PC-3 (cell line): Measurements from ENCODE around the gene ARHGAP12. TPM values are rescaled to one million over a fixed set of nuclear protein-coding genes. Genes with fewer than 3 reads are reported as not detected.

Experiments used
- ATAC-seq: fragments of 200-7000 bp; cut with Tn5 transposase; 2 replicates; pipeline ENCODE4 v1.9.1; 2020; ENCODE audit warnings: mild to moderate bottlenecking, moderate library complexity
- BruUV-seq: library from RNA; stranded (reverse); fragments of 400-500 nt; replicated peaks from 2 replicates; lab custom pipeline; 2021; lab: Mats Ljungman, UMichigan
- CTCF ChIA-PET: fragments of 300-600 bp; sonication (Branson Sonifier 250); formaldehyde crosslinking; loops from one replicate; lab custom pipeline; 2022; ENCODE audit warnings: antibody characterized with exemption; lab: Charles Lee
- POLR2A ChIA-PET: fragments of 300-600 bp; sonication (Branson Sonifier 250); formaldehyde crosslinking; loops from one replicate; lab custom pipeline; 2022; ENCODE audit warnings: antibody characterized with exemption; ENCODE audit not compliant: unreplicated experiment; lab: Charles Lee
- DNase-seq: peaks from one replicate; pipeline ENCODE4 v3.0.0-alpha.2; 2015
- H2AFZ ChIP-seq: fragments of 300-600 bp; sonication (generic); 2 replicates; pipeline ENCODE4 v1.6.0; 2016; ENCODE audit warnings: antibody characterized with exemption, low read length
- H3F3A ChIP-seq: fragments of 300-600 bp; sonication (generic); one replicate; pipeline ENCODE4 v1.6.0; 2017; ENCODE audit warnings: antibody characterized with exemption, low read length, control low read depth, mild to moderate bottlenecking; ENCODE audit not compliant: unreplicated experiment
- H3K27ac ChIP-seq: fragments of 300-600 bp; sonication (generic); 2 replicates; pipeline ENCODE4 v1.5.1; 2016; ENCODE audit warnings: mild to moderate bottlenecking, low read length
- H3K27me3 ChIP-seq: fragments of 300-600 bp; sonication (generic); 2 replicates; pipeline ENCODE4 v1.6.1; 2016; ENCODE audit warnings: low read length, mixed read lengths
- H3K36me3 ChIP-seq: fragments of 300-600 bp; sonication (generic); 2 replicates; pipeline ENCODE4 v1.6.1; 2016; ENCODE audit warnings: low read depth, mixed run types, low read length, mixed read lengths
- H3K4me1 ChIP-seq: fragments of 300-600 bp; sonication (generic); 2 replicates; pipeline ENCODE4 v1.5.1; 2016; ENCODE audit warnings: low read length; ENCODE audit not compliant: insufficient read depth
- H3K4me2 ChIP-seq: fragments of 300-600 bp; sonication (generic); 2 replicates; pipeline ENCODE4 v1.6.0; 2016; ENCODE audit warnings: low read length
- H3K4me3 ChIP-seq: fragments of 300-600 bp; sonication (generic); 2 replicates; pipeline ENCODE4 v1.5.1; 2016; ENCODE audit warnings: mild to moderate bottlenecking, low read length, mixed read lengths
- H3K79me2 ChIP-seq: fragments of 300-600 bp; sonication (generic); 2 replicates; pipeline ENCODE4 v1.6.1; 2017; ENCODE audit warnings: low read length, mixed read lengths
- H3K9ac ChIP-seq: fragments of 300-600 bp; sonication (generic); 2 replicates; pipeline ENCODE4 v1.6.0; 2016; ENCODE audit warnings: mild to moderate bottlenecking, low read length
- H3K9me2 ChIP-seq: fragments of 300-600 bp; sonication (generic); replicated peaks from 2 replicates; pipeline ENCODE4 v1.6.1; 2016; ENCODE audit warnings: mixed run types, low read length, mixed read lengths
- H3K9me3 ChIP-seq: fragments of 300-600 bp; sonication (generic); 2 replicates; pipeline ENCODE4 v1.6.1; 2016; ENCODE audit warnings: low read length, mixed read lengths
- H4K20me1 ChIP-seq: fragments of 300-600 bp; sonication (generic); 2 replicates; pipeline ENCODE4 v1.6.1; 2016; ENCODE audit warnings: low read length, mixed read lengths
- EZH2 ChIP-seq: fragments of 300-600 bp; sonication (generic); IDR thresholded peaks from one replicate; pipeline ENCODE4 v1.6.1; 2017; ENCODE audit warnings: antibody characterized with exemption, mild to moderate bottlenecking, low read length; ENCODE audit not compliant: unreplicated experiment
- EZH2phosphoT487 ChIP-seq: fragments of 300-600 bp; sonication (generic); IDR thresholded peaks from 2 replicates; pipeline ENCODE4 v1.6.1; 2018; ENCODE audit warnings: mild to moderate bottlenecking, antibody characterized with exemption, low read length, borderline replicate concordance
- intact Hi-C: fragments of 100-400 bp; cut with micrococcal nuclease; formaldehyde crosslinking; loops from 2 replicates; pipeline ENCODE4 v1.9.0; 2023
- total RNA-seq: library from RNA; depleted of rRNA; stranded (reverse); fragments of >200 nt; gene quantifications from 2 replicates; pipeline ENCODE4 v1.2.3, GENCODE V29; 2014
- TF ChIP-seq, protein P1 (sequence below): fragments of 300-600 bp; sonication (generic); conservative IDR thresholded peaks from 2 replicates; pipeline ENCODE4 v1.5.1; 2017; ENCODE audit warnings: antibody characterized with exemption, low read depth, mild to moderate bottlenecking, low read length

The ARHGAP12 gene
- total RNA-seq, 1 experiment from 2014 or later: 16.6 TPM

DNA sequence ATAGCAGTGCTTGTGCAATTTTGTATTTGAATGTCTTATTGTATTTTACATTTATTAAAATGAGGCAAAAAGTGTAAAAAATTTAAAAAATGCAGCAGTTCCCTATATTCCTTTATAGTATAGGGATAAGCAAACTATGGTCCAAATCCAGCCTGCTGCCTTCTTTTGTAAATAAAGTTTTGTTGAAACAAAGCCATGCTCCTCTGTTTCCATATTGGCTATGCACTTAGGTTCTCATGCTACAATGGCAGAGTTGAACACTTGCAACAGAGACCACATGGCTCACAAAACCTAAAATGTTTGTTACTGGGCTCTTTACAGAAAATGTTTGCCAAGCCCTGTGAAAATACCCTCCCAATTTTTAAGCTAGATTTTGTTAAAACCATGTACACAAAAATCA, 50.1 kb downstream of the ARHGAP12 start:
- Histone ChIP-seq H3K9me3 (no peaks in the 10 kb centered on the region), H3K4me2 (no peak overlapping the region), H2AFZ (no peak overlapping the region), H3K4me3 (no peak overlapping the region), H3K9ac (no peak overlapping the region), H3K27ac (no peak overlapping the region), H3K36me3 (no peaks in the 10 kb centered on the region), H3K9me2 (no peaks in the 10 kb centered on the region), H3K4me1 (peaks cover 12% of the 10 kb centered on the region), H3K79me2 (no peaks in the 10 kb centered on the region), H4K20me1 (no peaks in the 10 kb centered on the region), H3F3A (no peaks in the 10 kb centered on the region), H3K27me3 (no peaks in the 10 kb centered on the region)
- intact Hi-C loops: no loop called here
- no TSS peak for BruUV-seq
- ChIA-PET CTCF (no interaction called here), POLR2A (no interaction called here)
- ATAC-seq (no peak), DNase-seq (no peak)
- no peak for TF ChIP-seq EZH2phosphoT487
- no peak for TF ChIP-seq EZH2
- TF ChIP-seq, protein P1, sequence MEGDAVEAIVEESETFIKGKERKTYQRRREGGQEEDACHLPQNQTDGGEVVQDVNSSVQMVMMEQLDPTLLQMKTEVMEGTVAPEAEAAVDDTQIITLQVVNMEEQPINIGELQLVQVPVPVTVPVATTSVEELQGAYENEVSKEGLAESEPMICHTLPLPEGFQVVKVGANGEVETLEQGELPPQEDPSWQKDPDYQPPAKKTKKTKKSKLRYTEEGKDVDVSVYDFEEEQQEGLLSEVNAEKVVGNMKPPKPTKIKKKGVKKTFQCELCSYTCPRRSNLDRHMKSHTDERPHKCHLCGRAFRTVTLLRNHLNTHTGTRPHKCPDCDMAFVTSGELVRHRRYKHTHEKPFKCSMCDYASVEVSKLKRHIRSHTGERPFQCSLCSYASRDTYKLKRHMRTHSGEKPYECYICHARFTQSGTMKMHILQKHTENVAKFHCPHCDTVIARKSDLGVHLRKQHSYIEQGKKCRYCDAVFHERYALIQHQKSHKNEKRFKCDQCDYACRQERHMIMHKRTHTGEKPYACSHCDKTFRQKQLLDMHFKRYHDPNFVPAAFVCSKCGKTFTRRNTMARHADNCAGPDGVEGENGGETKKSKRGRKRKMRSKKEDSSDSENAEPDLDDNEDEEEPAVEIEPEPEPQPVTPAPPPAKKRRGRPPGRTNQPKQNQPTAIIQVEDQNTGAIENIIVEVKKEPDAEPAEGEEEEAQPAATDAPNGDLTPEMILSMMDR: no peak

- TF ChIP-seq EZH2 (no peak), EZH2phosphoT487 (no peak)
- TF ChIP-seq, protein P1: no peak
- ATAC-seq: no peak
- H3K27me3 ChIP-seq: no peaks in the 10 kb centered on the region
- no peak overlapping the region for H3K4me2 ChIP-seq
- H3K36me3 ChIP-seq: no peaks in the 10 kb centered on the region
- H3K9me2 ChIP-seq: no peaks in the 10 kb centered on the region
- 0 out of 2 replicates have a peak, but pooled peaks cover 4% of the 10 kb centered on the region for H3K79me2 ChIP-seq
- intact Hi-C loops: no loop called here
- no peak for DNase-seq
- CTCF ChIA-PET: no interaction called here
- H4K20me1 ChIP-seq: no peaks in the 10 kb centered on the region
- H3K9ac ChIP-seq: no peak overlapping the region
- H3K4me1 ChIP-seq: peaks cover 11% of the 10 kb centered on the region
- no peak overlapping the region for H3K27ac ChIP-seq
- no peak overlapping the region for H3K4me3 ChIP-seq
- no TSS peak for BruUV-seq
- POLR2A ChIA-PET: no interaction called here
- H3F3A ChIP-seq: no peaks in the 10 kb centered on the region
- no peaks in the 10 kb centered on the region for H3K9me3 ChIP-seq
- no peak overlapping the region for H2AFZ ChIP-seq
Measured at GRCh38 chr10:31876652-31877352, 51.8 kb downstream of the ARHGAP12 start.

GRCh38 chr10:31875608-31876007, 53.0 kb downstream of the ARHGAP12 start:
- Histone ChIP-seq H3K36me3 (no peaks in the 10 kb centered on the region), H3K27ac (no peak overlapping the region), H3K9ac (no peak overlapping the region), H2AFZ (no peak overlapping the region), H3K4me2 (no peak overlapping the region), H4K20me1 (no peaks in the 10 kb centered on the region), H3F3A (no peaks in the 10 kb centered on the region), H3K9me3 (no peaks in the 10 kb centered on the region), H3K4me1 (peaks cover 3% of the 10 kb centered on the region; the same call in 1 of the 2 replicates), H3K9me2 (no peaks in the 10 kb centered on the region), H3K27me3 (no peaks in the 10 kb centered on the region), H3K79me2 (0 out of 2 replicates have a peak, but pooled peaks cover 4% of the 10 kb centered on the region), H3K4me3 (no peak overlapping the region)
- ChIA-PET POLR2A (no interaction called here), CTCF (no interaction called here)
- BruUV-seq: no TSS peak
- TF ChIP-seq, protein P1: no peak
- TF ChIP-seq EZH2: no peak
- no peak for TF ChIP-seq EZH2phosphoT487
- intact Hi-C loops: no loop called here
- no peak for DNase-seq
- no peak for ATAC-seq
